Choroid plexus epithelial cell (primary cell): Measurements from ENCODE around the gene SHC1.

ENCODE experiments used
- DNase-seq: peaks from one replicate; pipeline ENCODE4 v3.0.0-alpha.2; 2010; ENCODE audit warnings: low read depth
- H3K4me3 ChIP-seq: 2 replicates; pipeline ENCODE4 v1.5.1; 2011; ENCODE audit warnings: low read depth, mild to moderate bottlenecking, control low read depth, low read length, moderate library complexity
- CTCF ChIP-seq: conservative IDR thresholded peaks from 2 replicates; pipeline ENCODE4 v1.5.1; 2011; ENCODE audit warnings: low read depth, mild to moderate bottlenecking, control low read depth, inconsistent platforms, low read length, moderate library complexity

SHC1 gene

GRCh38 chr1:154937085-154937987 is 33.2 kb downstream of the SHC1 start:
- H3K4me3 ChIP-seq, result peak overlapping the region; percentile 83
- peak; percentile 98 for DNase-seq
- peak; percentile 44 for TF ChIP-seq CTCF

GRCh38 chr1:154936555-154937084 is 33.9 kb downstream of the SHC1 start, which contains the start of gene PMVK:
Gene PMVK (minus strand): TSS chr1:154936719. CDS start chr1:154936685, 34 bp downstream.
- DNase-seq, result peak; percentile 98
- TF ChIP-seq CTCF, result peak; percentile 39
- H3K4me3 ChIP-seq, result peak within 1 kb of the TSS; percentile 83

- TF ChIP-seq CTCF, result no peak
- peak overlapping the region; percentile 83 for H3K4me3 ChIP-seq
- no peak for DNase-seq
Measured at GRCh38 chr1:154935749-154936554, 34.6 kb downstream of the SHC1 start.

- no peak for TF ChIP-seq CTCF
- H3K4me3 ChIP-seq, result no peak overlapping the region
- DNase-seq, result no peak
Measured at GRCh38 chr1:154934358-154934948, 36.1 kb downstream of the SHC1 start.

- no peak for TF ChIP-seq CTCF
- no peak overlapping the region for H3K4me3 ChIP-seq
- DNase-seq, result no peak
Measured at GRCh38 chr1:154931940-154932487, 38.5 kb downstream of the SHC1 start.

- TF ChIP-seq CTCF, result no peak
- no peak for DNase-seq
- no peak overlapping the region for H3K4me3 ChIP-seq
Measured at GRCh38 chr1:154926201-154926600, 44.3 kb downstream of the SHC1 start.
